GM12891 (cell line): ENCODE data around the gene SV2C.
A peak's percentile ranks its signal among the peaks of the same experiment; 100 is the strongest.
"Not testable (repeated sequence)": the region's sequence is repeated elsewhere in the genome, so short reads cannot be mapped to it uniquely, and the experiment has no call there.

Experiments
- DNase-seq: peaks from one replicate; pipeline ENCODE4 v3.0.0; 2011; ENCODE audit warnings: low spot score; ENCODE audit not compliant: insufficient read length
- FAIRE-seq: peaks from 2 replicates; lab custom pipeline; 2011; peaks lifted over from hg19 to GRCh38; lab: Jason Lieb, UNC
- PAX5 ChIP-seq: IDR thresholded peaks from 2 replicates; pipeline ENCODE4 v1.6.1; 2011; ENCODE audit warnings: low read length, moderate library complexity, mild to moderate bottlenecking; ENCODE audit not compliant: insufficient read depth, severe bottlenecking
- POLR2A ChIP-seq: IDR thresholded peaks from 2 replicates; pipeline ENCODE4 v1.6.1; 2011; ENCODE audit warnings: low read depth, low read length, control low read depth
- POLR2AphosphoS5 ChIP-seq: IDR thresholded peaks from 2 replicates; pipeline ENCODE4 v1.6.1; 2011; ENCODE audit warnings: low read depth, low read length, control low read depth
- POU2F2 ChIP-seq: IDR thresholded peaks from 2 replicates; pipeline ENCODE4 v1.6.1; 2011; ENCODE audit warnings: low read depth, mild to moderate bottlenecking, control low read depth, low read length, moderate library complexity
- SPI1 ChIP-seq: IDR thresholded peaks from 2 replicates; pipeline ENCODE4 v1.6.1; 2011; ENCODE audit warnings: low read depth, low read length, control low read depth
- TAF1 ChIP-seq: IDR thresholded peaks from 2 replicates; pipeline ENCODE4 v1.6.1; 2011; ENCODE audit warnings: low read depth, low read length, control low read depth

Gene SV2C

GRCh38 chr5:76305775-76306174 lies 222.6 kb downstream of the SV2C start:
- no peak for DNase-seq
- FAIRE-seq = no peak
- TF ChIP-seq TAF1 (no peak), SPI1 (no peak), POLR2A (no peak), POLR2AphosphoS5 (no peak), POU2F2 (no peak), PAX5 (no peak)

- DNase-seq (no peak), FAIRE-seq (no peak)
- TF ChIP-seq SPI1 (no peak), TAF1 (no peak), POU2F2 (no peak), PAX5 (no peak), POLR2AphosphoS5 (no peak), POLR2A (no peak)
Observed at GRCh38 chr5:76310208-76310607, 227.0 kb downstream of the SV2C start.

GRCh38 chr5:76312783-76313182 lies 229.6 kb downstream of the SV2C start:
- DNase-seq (no peak), FAIRE-seq (no peak)
- TF ChIP-seq POLR2AphosphoS5 (no peak), PAX5 (no peak), POLR2A (no peak), POU2F2 (no peak), SPI1 (no peak), TAF1 (no peak)

GRCh38 chr5:76314643-76315042 lies 231.5 kb downstream of the SV2C start:
- TF ChIP-seq POLR2A = no peak
- no peak for TF ChIP-seq TAF1
- TF ChIP-seq POU2F2 = no peak
- no peak for TF ChIP-seq SPI1
- no peak for TF ChIP-seq POLR2AphosphoS5
- no peak for TF ChIP-seq PAX5
- no peak for FAIRE-seq
- DNase-seq = no peak

DNA sequence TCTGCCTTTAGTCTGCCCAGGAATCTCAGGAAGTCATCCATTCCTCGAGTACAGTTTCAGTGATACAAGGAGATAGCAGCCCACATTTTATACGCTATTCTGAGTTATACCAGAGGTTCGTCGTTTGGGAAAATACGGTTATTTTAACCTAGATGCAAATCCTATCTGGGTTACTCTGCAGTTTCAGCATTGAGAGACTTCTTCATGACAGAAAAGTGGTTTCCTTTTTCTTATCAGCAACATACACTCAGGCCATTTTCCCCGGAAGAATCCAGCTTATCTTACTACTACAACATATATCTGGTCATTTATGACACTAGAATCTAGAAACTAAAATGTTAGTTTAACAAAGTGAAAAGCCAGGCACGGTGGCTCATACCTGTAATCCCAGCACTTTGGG lies 236.5 kb downstream of the SV2C start:
- DNase-seq = no peak
- TF ChIP-seq POU2F2 = no peak
- peak; percentile 5 for FAIRE-seq

DNA sequence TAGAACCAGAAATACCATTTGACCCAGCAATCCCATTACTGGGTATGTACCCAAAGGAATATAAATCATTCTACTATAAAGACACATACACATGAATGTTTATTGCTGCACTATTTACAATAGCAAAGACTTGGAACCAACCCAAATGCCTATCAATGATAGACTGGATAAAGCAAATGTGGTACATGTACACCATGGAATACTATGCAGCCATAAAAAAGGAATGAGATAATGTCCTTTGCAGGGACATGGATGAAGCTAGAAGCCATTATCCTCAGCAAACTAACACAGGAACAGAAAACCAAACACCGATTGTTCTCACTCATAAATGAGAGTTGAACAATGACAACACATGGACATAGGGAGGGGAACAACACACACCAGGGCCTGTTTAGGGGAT lies 240.3 kb downstream of the SV2C start:
- DNase-seq, FAIRE-seq: not testable (repeated sequence)

DNA sequence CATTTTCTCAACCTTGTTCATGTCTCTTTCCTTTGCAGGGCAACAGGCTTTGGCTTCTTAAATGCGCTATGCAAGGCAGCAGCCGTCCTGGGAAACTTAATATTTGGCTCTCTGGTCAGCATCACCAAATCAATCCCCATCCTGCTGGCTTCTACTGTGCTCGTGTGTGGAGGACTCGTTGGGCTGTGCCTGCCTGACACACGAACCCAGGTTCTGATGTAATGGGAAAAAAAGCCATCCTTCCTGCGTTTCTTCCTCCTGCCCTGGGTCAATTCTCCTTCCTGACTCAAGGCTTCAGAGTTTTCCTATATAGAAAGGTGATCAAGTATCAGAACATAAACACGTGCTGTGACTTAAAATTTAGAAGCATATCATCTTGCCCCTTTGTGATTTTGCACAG lies 242.1 kb downstream of the SV2C start:
- no peak for FAIRE-seq
- TF ChIP-seq PAX5 (no peak), TAF1 (no peak), POU2F2 (no peak), POLR2A (no peak), SPI1 (no peak), POLR2AphosphoS5 (no peak)

GRCh38 chr5:76325876-76326491 lies 242.8 kb downstream of the SV2C start:
- FAIRE-seq = no peak
- TF ChIP-seq POLR2A (no peak), POU2F2 (no peak), PAX5 (no peak), SPI1 (no peak), POLR2AphosphoS5 (no peak), TAF1 (no peak)
- no peak for DNase-seq

More for the DNA sequence above, 242.1 kb downstream of the SV2C start:
- DNase-seq = no peak

- TF ChIP-seq POLR2A = no peak
- TF ChIP-seq POU2F2 = no peak
- no peak for TF ChIP-seq TAF1
- TF ChIP-seq POLR2AphosphoS5 = no peak
- no peak for TF ChIP-seq PAX5
- TF ChIP-seq SPI1 = no peak
- DNase-seq = no peak
- no peak for FAIRE-seq
Observed at GRCh38 chr5:76326577-76327302, 243.6 kb downstream of the SV2C start.

GRCh38 chr5:76329346-76329745 lies 246.2 kb downstream of the SV2C start:
- DNase-seq (no peak), FAIRE-seq (no peak)
- TF ChIP-seq TAF1 = no peak
- TF ChIP-seq SPI1 = no peak
- no peak for TF ChIP-seq POLR2A
- TF ChIP-seq POLR2AphosphoS5 = no peak
- TF ChIP-seq PAX5 = no peak
- TF ChIP-seq POU2F2 = no peak
